ENCODE data around the gene OR2T10.

Gene OR2T10

GRCh38 chr1:248611883-248612414 lies 14.4 kb upstream of the OR2T10 start:
- TF ChIP-seq CTCF (conservative IDR thresholded peaks at IDR 0.05): no peak
- H3K27ac ChIP-seq: no peak overlapping the region

- TF ChIP-seq CTCF (conservative IDR thresholded peaks at IDR 0.05): no peak
- no peak overlapping the region for H3K27ac ChIP-seq
Observed at GRCh38 chr1:248610301-248610700, 12.8 kb upstream of the OR2T10 start.

- no peak overlapping the region for H3K27ac ChIP-seq
- TF ChIP-seq CTCF (conservative IDR thresholded peaks at IDR 0.05): no peak
Observed at GRCh38 chr1:248599396-248599795, 1.9 kb upstream of the OR2T10 start.

- no peak for TF ChIP-seq CTCF (conservative IDR thresholded peaks at IDR 0.05)
- no peak overlapping the region for H3K27ac ChIP-seq
Observed at GRCh38 chr1:248596615-248597014, 885 bp downstream of the OR2T10 start.

GRCh38 chr1:248593226-248593625 lies 4.3 kb downstream of the OR2T10 start:
- TF ChIP-seq CTCF (conservative IDR thresholded peaks at IDR 0.05): no peak
- H3K27ac ChIP-seq: no peak overlapping the region

- H3K27ac ChIP-seq: no peak overlapping the region
- no peak for TF ChIP-seq CTCF (conservative IDR thresholded peaks at IDR 0.05)
Observed at GRCh38 chr1:248592655-248593054, 4.8 kb downstream of the OR2T10 start.

GRCh38 chr1:248590055-248590454 lies 7.4 kb downstream of the OR2T10 start:
- TF ChIP-seq CTCF (conservative IDR thresholded peaks at IDR 0.05): no peak

More at GRCh38 chr1:248590055-248590454, 7.4 kb downstream of the OR2T10 start:
- no peak overlapping the region for H3K27ac ChIP-seq
